HL-60 (cell line): Measurements from ENCODE around the gene CACNA2D3.

Experiments
- DNase-seq, 2 experiments: peaks; one replicate each; pipeline ENCODE4 v3.0.0-alpha.2; 2010 to 2020; ENCODE audit warnings: low read depth in 1 of 2, low spot score in 1 of 2
- H3K27ac ChIP-seq: fragments of 250-450 bp; sonication (Bioruptor Pico); replicated peaks from 2 replicates; pipeline ENCODE4 v1.5.1; 2020; ENCODE audit warnings: mild to moderate bottlenecking, moderate library complexity
- H3K27me3 ChIP-seq: fragments of 250-450 bp; sonication (Bioruptor Pico); 2 replicates; pipeline ENCODE4 v1.5.1; 2021; ENCODE audit warnings: mild to moderate bottlenecking, moderate library complexity; ENCODE audit not compliant: insufficient read depth, poor library complexity, severe bottlenecking
- H3K4me3 ChIP-seq: replicated peaks from 2 replicates; pipeline ENCODE4 v1.5.1; 2011; ENCODE audit warnings: mild to moderate bottlenecking, control low read depth, low read length; ENCODE audit not compliant: insufficient read depth
- CTCF ChIP-seq: IDR thresholded peaks from one replicate; pipeline ENCODE4 v1.5.1; 2011; ENCODE audit warnings: low read length, control low read depth, inconsistent platforms; ENCODE audit not compliant: insufficient read depth
- GABPA ChIP-seq: IDR thresholded peaks from 2 replicates; pipeline ENCODE4 v1.6.1; 2012; ENCODE audit warnings: low read depth
- POLR2AphosphoS5 ChIP-seq: IDR thresholded peaks from 2 replicates; pipeline ENCODE4 v1.6.1; 2012; ENCODE audit warnings: low read depth
- REST ChIP-seq: IDR thresholded peaks from 2 replicates; pipeline ENCODE4 v1.6.1; 2012; ENCODE audit warnings: low read depth; ENCODE audit not compliant: insufficient replicate concordance
- SPI1 ChIP-seq: IDR thresholded peaks from 2 replicates; pipeline ENCODE4 v1.6.1; 2012; ENCODE audit warnings: low read depth, mild to moderate bottlenecking, borderline replicate concordance

The CACNA2D3 gene

GRCh38 chr3:54917862-54918261, 795.5 kb downstream of the CACNA2D3 start:
- no peak for TF ChIP-seq REST
- no peak for TF ChIP-seq GABPA
- TF ChIP-seq CTCF: no peak
- TF ChIP-seq POLR2AphosphoS5: no peak
- TF ChIP-seq SPI1: no peak
- Histone ChIP-seq H3K4me3 (no peak overlapping the region), H3K27me3 (no peaks in the 10 kb centered on the region), H3K27ac (no peak overlapping the region)
- DNase-seq: no peak

- Histone ChIP-seq H3K27me3 (no peaks in the 10 kb centered on the region), H3K27ac (no peak overlapping the region), H3K4me3 (no peak overlapping the region)
- TF ChIP-seq POLR2AphosphoS5 (no peak), REST (no peak), GABPA (no peak), SPI1 (no peak), CTCF (no peak)
- no peak for DNase-seq
Observed at GRCh38 chr3:54918516-54918915, 796.2 kb downstream of the CACNA2D3 start.

- no peak for DNase-seq
- Histone ChIP-seq H3K4me3 (no peak within 1 kb of the TSS), H3K27me3 (no peaks in the 10 kb centered on the region), H3K27ac (no peak within 1 kb of the TSS)
- no peak for TF ChIP-seq REST
- TF ChIP-seq POLR2AphosphoS5: no peak
- no peak for TF ChIP-seq SPI1
- no peak for TF ChIP-seq GABPA
- no peak for TF ChIP-seq CTCF
Observed at GRCh38 chr3:54928046-54928770, 805.9 kb downstream of the CACNA2D3 start, which contains the start of gene LRTM1. Gene LRTM1, minus strand, starts transcription at chr3:54928059. Its CDS starts 148 bp downstream, at chr3:54927911.
